H1 (cell line): ENCODE data around the gene CHRNG. TPM values are rescaled to one million over a fixed set of nuclear protein-coding genes. Genes with fewer than 3 reads are reported as not detected.

Source experiments
- CTCF ChIA-PET: fragments of 300-600 bp; sonication (Branson Sonifier 250); formaldehyde crosslinking; loops from one replicate; lab custom pipeline; 2021; ENCODE audit not compliant: partially characterized antibody; lab: Charles Lee
- POLR2A ChIA-PET: fragments of 300-600 bp; sonication (Branson Sonifier 250); formaldehyde crosslinking; loops from one replicate; lab custom pipeline; 2021; ENCODE audit warnings: inconsistent platforms; ENCODE audit not compliant: partially characterized antibody; lab: Charles Lee
- DNase-seq, 2 experiments: peaks; one replicate each; pipeline versions ENCODE4 v3.0.0 to v3.0.0-alpha.2; 2010 to 2022; ENCODE audit warnings: low spot score in 2 of 2, low read depth in 1 of 2, mixed read lengths in 1 of 2
- FAIRE-seq: peaks from 2 replicates; lab custom pipeline; 2011; peaks lifted over from hg19 to GRCh38; lab: Jason Lieb, UNC
- H2AFZ ChIP-seq: 2 replicates; pipeline ENCODE4 v1.8.1; 2012; ENCODE audit warnings: low read length, inconsistent platforms
- H2AK5ac ChIP-seq: 2 replicates; pipeline ENCODE4 v1.6.1; 2013; ENCODE audit warnings: low read depth, low read length
- H2BK120ac ChIP-seq: replicated peaks from 2 replicates; pipeline ENCODE3; 2013; ENCODE audit warnings: low read depth, low read length, inconsistent platforms
- H2BK12ac ChIP-seq: 2 replicates; pipeline ENCODE4 v1.6.1; 2013; ENCODE audit warnings: low read depth, low read length
- H2BK15ac ChIP-seq: 2 replicates; pipeline ENCODE4 v1.6.1; 2013; ENCODE audit warnings: low read length
- H2BK20ac ChIP-seq: 2 replicates; pipeline ENCODE4 v1.6.1; 2013; ENCODE audit warnings: low read length
- H2BK5ac ChIP-seq: 2 replicates; pipeline ENCODE4 v1.6.1; 2013; ENCODE audit warnings: low read depth, low read length
- H3K14ac ChIP-seq: 2 replicates; pipeline ENCODE4 v1.6.1; 2013; ENCODE audit warnings: inconsistent platforms; ENCODE audit not compliant: insufficient read length
- H3K18ac ChIP-seq: 2 replicates; pipeline ENCODE4 v1.6.1; 2013; ENCODE audit warnings: low read length; ENCODE audit errors: extremely low read depth
- H3K23ac ChIP-seq: 2 replicates; pipeline ENCODE4 v1.6.1; 2013; ENCODE audit warnings: inconsistent platforms; ENCODE audit not compliant: insufficient read length
- H3K23me2 ChIP-seq: 2 replicates; pipeline ENCODE4 v1.6.1; 2013; ENCODE audit warnings: low read depth, low read length
- H3K27ac ChIP-seq: 2 replicates; pipeline ENCODE4 v1.6.1; 2011; ENCODE audit warnings: low read depth, low read length, inconsistent platforms
- H3K27me3 ChIP-seq, 4 experiments: replicated peaks in 1 of 4; 1 replicate in 1 of 4; 2 replicates in 3 of 4; pipeline versions ENCODE4 v1.6.1 to v1.8.1; 2011 to 2013; ENCODE audit warnings: low read length in 3 of 4, mild to moderate bottlenecking in 3 of 4, inconsistent platforms in 2 of 4, mixed read lengths in 2 of 4, moderate library complexity in 1 of 4; ENCODE audit not compliant: control insufficient read depth in 3 of 4, insufficient read depth in 3 of 4; ENCODE audit errors: extremely low read depth in 1 of 4
- H3K36me3 ChIP-seq, 4 experiments: 2 replicates each; pipeline versions ENCODE4 v1.6.1 to v1.8.1; 2011 to 2013; ENCODE audit warnings: mild to moderate bottlenecking in 4 of 4, low read length in 3 of 4, moderate library complexity in 2 of 4, control low read depth in 1 of 4, inconsistent platforms in 1 of 4; ENCODE audit not compliant: insufficient read depth in 4 of 4, control insufficient read depth in 2 of 4
- H3K4ac ChIP-seq: replicated peaks from 2 replicates; pipeline ENCODE3; 2013; ENCODE audit warnings: low read length, low read depth, mixed read lengths, inconsistent platforms; ENCODE audit not compliant: insufficient read length
- H3K4me1 ChIP-seq, 4 experiments: replicated peaks in 1 of 4; 1 replicate in 1 of 4; 2 replicates in 3 of 4; pipeline versions ENCODE4 v1.6.1 to v1.8.1; 2011 to 2013; ENCODE audit warnings: low read length in 3 of 4, inconsistent platforms in 2 of 4, mixed read lengths in 1 of 4; ENCODE audit not compliant: insufficient read depth in 4 of 4, control insufficient read depth in 3 of 4
- H3K4me2 ChIP-seq, 2 experiments: 2 replicates each; pipeline versions ENCODE4 v1.6.1 to v1.8.1; 2011 to 2013; ENCODE audit warnings: low read depth in 2 of 2, low read length in 2 of 2, control low read depth in 1 of 2, inconsistent platforms in 1 of 2, mild to moderate bottlenecking in 1 of 2; ENCODE audit not compliant: insufficient read depth in 1 of 2
- H3K4me3 ChIP-seq, 4 experiments: fragments of 200-600, 300-600 bp in 1 of 4; sonication (generic), shearing (Covaris generic), sonication (Bioruptor Twin) in 1 of 4; 2 replicates each; pipeline versions ENCODE4 v1.5.1 to v1.8.1; 2011 to 2016; ENCODE audit warnings: low read length in 4 of 4, low read depth in 3 of 4, control low read depth in 2 of 4, inconsistent platforms in 2 of 4, mild to moderate bottlenecking in 2 of 4, mixed read lengths in 1 of 4, moderate library complexity in 1 of 4; ENCODE audit not compliant: insufficient read depth in 2 of 4; ENCODE audit errors: extremely low read depth in 1 of 4
- H3K56ac ChIP-seq: replicated peaks from 2 replicates; pipeline ENCODE3; 2013; ENCODE audit warnings: low read depth, mild to moderate bottlenecking, mixed read lengths, low read length, inconsistent platforms; ENCODE audit not compliant: insufficient read length
- H3K79me1 ChIP-seq: 2 replicates; pipeline ENCODE4 v1.6.1; 2013; ENCODE audit warnings: low read depth, low read length, control low read depth
- H3K79me2 ChIP-seq, 2 experiments: 2 replicates each; pipeline versions ENCODE4 v1.6.1 to v1.8.1; 2012 to 2013; ENCODE audit warnings: low read length in 2 of 2, mild to moderate bottlenecking in 2 of 2, inconsistent platforms in 1 of 2; ENCODE audit not compliant: insufficient read depth in 2 of 2, control insufficient read depth in 1 of 2
- H3K9ac ChIP-seq, 4 experiments: replicated peaks in 1 of 4; 1 replicate in 1 of 4; 2 replicates in 3 of 4; pipeline versions ENCODE4 v1.6.1 to v1.8.1; 2011 to 2013; ENCODE audit warnings: low read depth in 3 of 4, low read length in 3 of 4, control low read depth in 2 of 4, mild to moderate bottlenecking in 2 of 4, moderate library complexity in 2 of 4, inconsistent platforms in 1 of 4; ENCODE audit errors: extremely low read depth in 1 of 4
- H3K9me3 ChIP-seq, 2 experiments: 2 replicates each; pipeline versions ENCODE4 v1.6.1 to v1.8.1; 2012 to 2013; ENCODE audit warnings: mild to moderate bottlenecking in 2 of 2, moderate library complexity in 2 of 2, control low read depth in 1 of 2, inconsistent platforms in 1 of 2, low read depth in 1 of 2, low read length in 1 of 2, mixed read lengths in 1 of 2; ENCODE audit not compliant: insufficient read depth in 2 of 2
- H4K20me1 ChIP-seq, 2 experiments: replicated peaks in 1 of 2; 2 replicates each; pipeline versions ENCODE3 to v1.8.1; 2011 to 2013; ENCODE audit warnings: inconsistent platforms in 2 of 2, low read length in 2 of 2, mild to moderate bottlenecking in 1 of 2; ENCODE audit not compliant: insufficient read depth in 2 of 2, control insufficient read depth in 1 of 2
- H4K5ac ChIP-seq: 2 replicates; pipeline ENCODE4 v1.6.1; 2013; ENCODE audit warnings: low read length, low read depth, mixed read lengths, inconsistent platforms; ENCODE audit not compliant: insufficient read length
- H4K8ac ChIP-seq: 2 replicates; pipeline ENCODE4 v1.8.0; 2013; ENCODE audit warnings: mild to moderate bottlenecking, moderate library complexity, low read length, inconsistent platforms; ENCODE audit not compliant: insufficient read depth; ENCODE audit errors: extremely low read depth
- H4K91ac ChIP-seq: replicated peaks from 2 replicates; pipeline ENCODE3; 2013; ENCODE audit warnings: low read length, mixed read lengths, inconsistent platforms; ENCODE audit not compliant: insufficient read length
- FOSL1 ChIP-seq: IDR thresholded peaks from 2 replicates; pipeline ENCODE4 v1.6.1; 2011; ENCODE audit warnings: mild to moderate bottlenecking, low read depth, low read length, moderate library complexity; ENCODE audit not compliant: insufficient read depth
- SP1 ChIP-seq: IDR thresholded peaks from 2 replicates; pipeline ENCODE4 v1.6.1; 2011; ENCODE audit warnings: low read depth, low read length
- WGBS, 2 experiments: shearing (Covaris generic) in 1 of 2; methylation state at CpG; one replicate each; pipeline versions ENCODE4 v1.1.6 to v1.1.7; 2013 to 2015; ENCODE audit warnings: low lambda C conversion rate in 2 of 2, mixed read lengths in 2 of 2, inconsistent platforms in 1 of 2, low coverage in 1 of 2, missing lambda C conversion rate in 1 of 2; ENCODE audit not compliant: insufficient replicate concordance in 2 of 2, insufficient coverage in 1 of 2, insufficient read length in 1 of 2; ENCODE audit errors: extremely low coverage in 1 of 2, missing lambda C conversion rate in 1 of 2; 5-methylcytosine and 5-hydroxymethylcytosine counted together
- polyA plus RNA-seq, 7 experiments: library from polyadenylated mRNA; depleted of rRNA in 3 of 7; stranded (reverse) in 5 of 7; unstranded in 2 of 7; fragments of >200 nt in 5 of 7; fragments of 200-250 nt in 2 of 7; gene quantifications; 1 replicate in 5 of 7; 2 replicates in 1 of 7; 4 replicates in 1 of 7; pipeline versions ENCODE4 v1.2.1 to v1.2.3, GENCODE V29; 2011 to 2013; ENCODE audit warnings: missing spikeins in 2 of 7, mixed read lengths in 2 of 7
- total RNA-seq: library from RNA; stranded (reverse); fragmentation: NEBNext Ultra II Directional; extraction: Animal tissue kit (Norgen Biotek cat#: 25700); gene quantifications from 2 replicates; pipeline ENCODE4 v1.2.1, GENCODE V29; 2021

The CHRNG gene
- total and polyA plus RNA-seq, 2 of the 8 experiments (the other 6 are each of a cell fraction or from before 2014, with no cell fraction given): 0.05 TPM; not detected in 1

DNA sequence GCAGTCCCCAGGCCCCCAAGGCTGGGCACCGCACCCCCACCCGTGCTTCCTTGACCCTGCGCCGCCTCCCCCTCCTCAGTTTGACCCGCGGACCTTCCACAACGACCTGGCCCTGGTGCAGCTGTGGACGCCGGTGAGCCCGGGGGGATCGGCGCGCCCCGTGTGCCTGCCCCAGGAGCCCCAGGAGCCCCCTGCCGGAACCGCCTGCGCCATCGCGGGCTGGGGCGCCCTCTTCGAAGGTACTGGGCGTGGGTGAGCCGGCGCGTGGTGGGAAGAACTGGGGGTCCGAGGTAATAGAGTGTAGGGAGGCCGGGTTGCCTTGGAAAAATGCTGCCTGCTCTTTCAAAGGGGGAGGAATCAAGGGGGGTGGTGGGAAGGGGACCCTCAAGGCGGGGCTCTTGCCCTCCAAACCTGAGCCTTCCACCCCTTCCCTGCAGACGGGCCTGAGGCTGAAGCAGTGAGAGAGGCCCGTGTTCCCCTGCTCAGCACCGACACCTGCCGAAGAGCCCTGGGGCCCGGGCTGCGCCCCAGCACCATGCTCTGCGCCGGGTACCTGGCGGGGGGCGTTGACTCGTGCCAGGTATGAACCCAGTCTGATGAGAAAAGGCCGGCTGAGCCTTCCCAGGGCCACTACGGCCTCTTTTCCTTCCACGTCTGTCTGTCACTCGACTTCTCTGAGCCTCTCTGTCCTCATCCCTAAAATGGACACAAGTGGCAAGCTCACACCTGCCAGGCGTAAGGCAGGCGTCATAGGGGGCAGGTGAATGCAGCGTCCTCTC is 16.7 kb upstream of the CHRNG start:
- H3K79me2 ChIP-seq: no peaks in the 10 kb centered on the region
- no peak overlapping the region for H4K5ac ChIP-seq
- no peaks in the 10 kb centered on the region for H3K9me3 ChIP-seq
- no peak overlapping the region; the same call in 1 of the 2 replicates for H2AFZ ChIP-seq
- H4K91ac ChIP-seq: no peak overlapping the region
- no peak overlapping the region for H3K9ac ChIP-seq
- no peak overlapping the region for H3K27ac ChIP-seq
- no peak overlapping the region for H3K14ac ChIP-seq
- no peak overlapping the region for H3K4ac ChIP-seq
- no peak overlapping the region for H2BK15ac ChIP-seq
- H2AK5ac ChIP-seq: no peak overlapping the region
- H4K8ac ChIP-seq: no peak overlapping the region
- peaks cover 3 to 4% of the 10 kb centered on the region in 2 experiments for H4K20me1 ChIP-seq
- DNase-seq (no peak), FAIRE-seq (no peak)
- 0 out of 2 replicates have a peak overlapping the region, but pooled peaks have one; percentile 9 for H2BK12ac ChIP-seq
- CTCF ChIA-PET: interaction anchor here (0.9 to 10.6 kb wide), 37 partner anchors 11 to 671 kb away, joined by 3 to 176 read pairs (median 6); partner anchors contain the start of genes ALPI and CHRNG
- POLR2A ChIA-PET: interaction anchor here (0.7 to 1.7 kb wide), 8 partner anchors 14 to 78 kb away, joined by 3 to 5 read pairs (median 4); no protein-coding TSS in a partner anchor
- no peak overlapping the region for H3K18ac ChIP-seq
- peaks cover 10% of the 10 kb centered on the region; the same call in 1 of the 2 replicates for H3K23me2 ChIP-seq
- H3K56ac ChIP-seq: no peak overlapping the region
- WGBS, 2 experiments: 38% methylated on average over 36 of the region's 46 CpGs; no CpG with 5 or more reads in 1 of the 2 experiments
- TF ChIP-seq SP1: peak; percentile 17; the same call in 1 of the 2 replicates
- TF ChIP-seq FOSL1: no peak
- H2BK120ac ChIP-seq: no peak overlapping the region
- H3K36me3 ChIP-seq: no peaks in the 10 kb centered on the region
- H3K23ac ChIP-seq: no peak overlapping the region
- no peak overlapping the region for H2BK5ac ChIP-seq
- no peak overlapping the region for H2BK20ac ChIP-seq
- H3K4me1 ChIP-seq: peaks cover 0 to 22% (median 9%) of the 10 kb centered on the region in 4 experiments; a peak in 6 of 7 replicates
- H3K27me3 ChIP-seq: peaks cover 19 to 43% (median 37%) of the 10 kb centered on the region in 4 experiments
- peak overlapping the region in 1 of 4 experiments; percentile 60; a peak in 3 of 8 replicates for H3K4me3 ChIP-seq
- no peaks in the 10 kb centered on the region for H3K79me1 ChIP-seq
- H3K4me2 ChIP-seq: peak overlapping the region; percentile 54 to 84
